ENCODE results near the gene HLA-DRB1.

DNA sequence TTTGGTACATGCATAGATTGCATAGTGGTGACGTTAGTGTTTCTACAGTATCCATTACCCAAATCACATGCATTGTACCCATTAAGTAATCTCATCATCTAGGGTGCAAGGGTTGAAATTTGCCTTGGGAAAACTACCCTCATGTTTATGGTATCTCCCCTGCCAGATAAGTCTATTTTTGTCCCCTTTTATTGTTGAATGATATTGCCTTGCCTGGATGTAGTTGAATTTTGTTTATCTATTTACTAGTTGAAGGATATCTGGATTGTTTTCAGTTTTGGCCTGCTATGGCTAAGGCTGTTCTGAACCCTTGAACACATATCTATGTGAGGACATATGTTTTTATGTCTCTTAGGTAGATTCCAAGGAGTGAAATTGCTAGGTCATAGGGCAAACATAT, 13.4 kb downstream of the HLA-DRB1 start:
- TF ChIP-seq POLR2AphosphoS5 (IDR thresholded peaks at IDR 0.05) (no peak), EP300 (IDR thresholded peaks at IDR 0.05) (no peak), POLR2A (IDR thresholded peaks at IDR 0.05) (no peak)
- TF ChIP-seq, protein P1, sequence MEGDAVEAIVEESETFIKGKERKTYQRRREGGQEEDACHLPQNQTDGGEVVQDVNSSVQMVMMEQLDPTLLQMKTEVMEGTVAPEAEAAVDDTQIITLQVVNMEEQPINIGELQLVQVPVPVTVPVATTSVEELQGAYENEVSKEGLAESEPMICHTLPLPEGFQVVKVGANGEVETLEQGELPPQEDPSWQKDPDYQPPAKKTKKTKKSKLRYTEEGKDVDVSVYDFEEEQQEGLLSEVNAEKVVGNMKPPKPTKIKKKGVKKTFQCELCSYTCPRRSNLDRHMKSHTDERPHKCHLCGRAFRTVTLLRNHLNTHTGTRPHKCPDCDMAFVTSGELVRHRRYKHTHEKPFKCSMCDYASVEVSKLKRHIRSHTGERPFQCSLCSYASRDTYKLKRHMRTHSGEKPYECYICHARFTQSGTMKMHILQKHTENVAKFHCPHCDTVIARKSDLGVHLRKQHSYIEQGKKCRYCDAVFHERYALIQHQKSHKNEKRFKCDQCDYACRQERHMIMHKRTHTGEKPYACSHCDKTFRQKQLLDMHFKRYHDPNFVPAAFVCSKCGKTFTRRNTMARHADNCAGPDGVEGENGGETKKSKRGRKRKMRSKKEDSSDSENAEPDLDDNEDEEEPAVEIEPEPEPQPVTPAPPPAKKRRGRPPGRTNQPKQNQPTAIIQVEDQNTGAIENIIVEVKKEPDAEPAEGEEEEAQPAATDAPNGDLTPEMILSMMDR (IDR thresholded peaks at IDR 0.05): no peak
